Transverse colon (tissue), 3 donors: Measurements from ENCODE around the gene ABLIM2.

Experiments used
- EP300 ChIP-seq: sonication (generic); formaldehyde crosslinking; IDR thresholded peaks from one replicate; pipeline ENCODE4 v1.6.1; 2017; ENCODE audit warnings: antibody characterized with exemption, low read depth
- TF ChIP-seq, protein P1 (sequence below), 5 experiments: fragments of 200-600 bp in 3 of 5; fragments of 450-650 bp in 2 of 5; sonication (generic) in 3 of 5; IDR thresholded peaks; 1 replicate in 2 of 5; 2 replicates in 3 of 5; pipeline ENCODE4 v1.5.1; 2016 to 2017; ENCODE audit warnings: antibody characterized with exemption in 5 of 5, inconsistent platforms in 3 of 5, mild to moderate bottlenecking in 2 of 5, moderate library complexity in 1 of 5

DNA sequence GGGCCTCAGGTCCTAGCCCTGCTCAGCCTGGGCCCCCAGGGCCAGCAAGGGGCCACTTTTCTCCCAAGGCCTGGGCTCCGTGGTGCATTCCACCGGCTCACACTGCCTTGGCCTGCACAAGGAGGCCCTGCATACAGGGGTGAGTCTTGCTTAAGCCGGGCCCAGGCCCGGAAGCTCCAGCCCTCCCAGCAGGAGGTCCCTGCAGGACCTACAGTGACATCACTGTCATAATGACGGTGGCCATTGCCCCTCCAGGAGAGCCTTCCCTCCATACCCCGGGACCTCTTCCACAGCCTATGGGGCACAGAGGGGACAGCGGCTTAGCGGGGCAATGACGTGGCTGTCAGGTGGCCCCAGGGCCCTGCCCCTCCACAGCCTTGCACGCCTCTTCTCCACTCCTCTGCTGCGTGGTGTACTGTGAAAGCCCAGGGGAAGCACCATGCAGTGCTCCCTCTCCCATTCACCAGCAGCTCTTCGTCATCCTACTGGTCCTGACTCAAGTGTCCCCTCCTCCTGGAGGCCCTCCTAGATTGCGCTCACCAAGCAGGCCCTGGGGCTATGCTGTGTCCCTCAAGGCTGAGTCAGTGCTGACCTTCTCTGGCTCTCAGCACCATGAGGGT lies 186.6 kb downstream of the ABLIM2 start:
- TF ChIP-seq, protein P1, sequence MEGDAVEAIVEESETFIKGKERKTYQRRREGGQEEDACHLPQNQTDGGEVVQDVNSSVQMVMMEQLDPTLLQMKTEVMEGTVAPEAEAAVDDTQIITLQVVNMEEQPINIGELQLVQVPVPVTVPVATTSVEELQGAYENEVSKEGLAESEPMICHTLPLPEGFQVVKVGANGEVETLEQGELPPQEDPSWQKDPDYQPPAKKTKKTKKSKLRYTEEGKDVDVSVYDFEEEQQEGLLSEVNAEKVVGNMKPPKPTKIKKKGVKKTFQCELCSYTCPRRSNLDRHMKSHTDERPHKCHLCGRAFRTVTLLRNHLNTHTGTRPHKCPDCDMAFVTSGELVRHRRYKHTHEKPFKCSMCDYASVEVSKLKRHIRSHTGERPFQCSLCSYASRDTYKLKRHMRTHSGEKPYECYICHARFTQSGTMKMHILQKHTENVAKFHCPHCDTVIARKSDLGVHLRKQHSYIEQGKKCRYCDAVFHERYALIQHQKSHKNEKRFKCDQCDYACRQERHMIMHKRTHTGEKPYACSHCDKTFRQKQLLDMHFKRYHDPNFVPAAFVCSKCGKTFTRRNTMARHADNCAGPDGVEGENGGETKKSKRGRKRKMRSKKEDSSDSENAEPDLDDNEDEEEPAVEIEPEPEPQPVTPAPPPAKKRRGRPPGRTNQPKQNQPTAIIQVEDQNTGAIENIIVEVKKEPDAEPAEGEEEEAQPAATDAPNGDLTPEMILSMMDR (IDR thresholded peaks at IDR 0.05) = no peak
- TF ChIP-seq EP300 = no peak
